ENCODE results near the gene LMAN2.

DNA sequence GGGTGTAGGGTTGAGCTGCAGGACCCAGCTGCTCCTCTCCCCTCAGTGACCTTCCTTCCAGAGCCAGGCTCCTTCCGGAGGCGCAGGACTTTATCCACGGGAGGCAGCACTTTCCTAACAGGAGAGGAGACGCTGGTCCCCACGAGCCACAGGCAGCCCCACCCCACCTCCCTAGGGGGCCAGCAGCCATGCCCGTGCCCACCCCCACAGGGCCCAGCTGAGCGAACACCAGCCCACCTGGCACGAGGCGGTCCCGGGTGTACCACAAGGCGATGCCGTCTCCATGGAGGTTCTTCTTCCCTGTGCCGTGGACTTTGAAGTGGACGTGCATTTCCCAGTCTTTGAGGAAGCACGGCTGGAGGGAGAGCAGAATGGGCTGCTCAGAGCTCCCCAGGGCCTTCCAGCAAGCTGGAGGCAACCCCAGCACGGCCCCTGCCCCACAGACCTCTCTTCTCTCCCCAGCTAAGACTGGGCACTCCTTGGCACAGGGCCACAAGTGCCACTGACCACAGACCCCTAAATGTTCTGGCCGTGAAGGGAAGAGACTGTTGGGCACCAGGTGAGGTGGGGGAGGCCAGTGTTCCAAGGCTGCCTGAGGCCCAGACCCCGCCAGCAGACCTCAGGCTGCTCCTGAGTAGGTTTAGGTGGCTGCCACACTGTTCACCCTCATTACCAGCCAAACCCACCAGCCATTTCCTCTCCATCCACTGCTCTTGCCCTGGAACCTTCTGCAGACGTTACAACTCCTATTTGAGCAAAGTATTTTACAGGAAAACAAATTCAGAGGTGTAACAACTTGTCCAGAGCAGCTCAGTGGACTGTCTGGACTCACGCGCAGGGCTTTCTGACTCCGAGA lies 13.0 kb downstream of the LMAN2 start:
- no peak for TF ChIP-seq POLR2A (IDR thresholded peaks at IDR 0.05)
- TF ChIP-seq, protein P1, sequence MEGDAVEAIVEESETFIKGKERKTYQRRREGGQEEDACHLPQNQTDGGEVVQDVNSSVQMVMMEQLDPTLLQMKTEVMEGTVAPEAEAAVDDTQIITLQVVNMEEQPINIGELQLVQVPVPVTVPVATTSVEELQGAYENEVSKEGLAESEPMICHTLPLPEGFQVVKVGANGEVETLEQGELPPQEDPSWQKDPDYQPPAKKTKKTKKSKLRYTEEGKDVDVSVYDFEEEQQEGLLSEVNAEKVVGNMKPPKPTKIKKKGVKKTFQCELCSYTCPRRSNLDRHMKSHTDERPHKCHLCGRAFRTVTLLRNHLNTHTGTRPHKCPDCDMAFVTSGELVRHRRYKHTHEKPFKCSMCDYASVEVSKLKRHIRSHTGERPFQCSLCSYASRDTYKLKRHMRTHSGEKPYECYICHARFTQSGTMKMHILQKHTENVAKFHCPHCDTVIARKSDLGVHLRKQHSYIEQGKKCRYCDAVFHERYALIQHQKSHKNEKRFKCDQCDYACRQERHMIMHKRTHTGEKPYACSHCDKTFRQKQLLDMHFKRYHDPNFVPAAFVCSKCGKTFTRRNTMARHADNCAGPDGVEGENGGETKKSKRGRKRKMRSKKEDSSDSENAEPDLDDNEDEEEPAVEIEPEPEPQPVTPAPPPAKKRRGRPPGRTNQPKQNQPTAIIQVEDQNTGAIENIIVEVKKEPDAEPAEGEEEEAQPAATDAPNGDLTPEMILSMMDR (IDR thresholded peaks at IDR 0.05): no peak
